DMS114 treated with DMSO at 0.1 percent for 48 hours (cell line): ENCODE data around the gene PLIN4.

Experiments
- DNase-seq: peaks from one replicate; lab custom pipeline; 2025; ENCODE audit not compliant: unreplicated experiment; lab: John Stamatoyannopoulos, UW

The PLIN4 gene

GRCh38 chr19:4507804-4508203, 10.5 kb downstream of the PLIN4 start:
- no peak for DNase-seq

GRCh38 chr19:4507150-4507452, 11.2 kb downstream of the PLIN4 start:
- DNase-seq, result no peak

- DNase-seq, result no peak
Observed at GRCh38 chr19:4506449-4507149, 11.7 kb downstream of the PLIN4 start.

GRCh38 chr19:4505570-4506448, 12.5 kb downstream of the PLIN4 start:
- no peak for DNase-seq

GRCh38 chr19:4504891-4505569, 13.3 kb downstream of the PLIN4 start:
- DNase-seq, result no peak

GRCh38 chr19:4504297-4504701, 14.0 kb downstream of the PLIN4 start:
- no peak for DNase-seq

- no peak for DNase-seq
Observed at GRCh38 chr19:4503825-4504170, 14.5 kb downstream of the PLIN4 start.

- DNase-seq, result no peak
Observed at GRCh38 chr19:4503132-4503824, 15.0 kb downstream of the PLIN4 start.

- no peak for DNase-seq
Observed at GRCh38 chr19:4502282-4503131, 15.8 kb downstream of the PLIN4 start.

- DNase-seq, result no peak
Observed at GRCh38 chr19:4501691-4502090, 16.6 kb downstream of the PLIN4 start.

- no peak for DNase-seq
Observed at GRCh38 chr19:4500841-4501591, 17.3 kb downstream of the PLIN4 start.

GRCh38 chr19:4499855-4500254, 18.4 kb downstream of the PLIN4 start:
- DNase-seq, result no peak

- no peak for DNase-seq
Observed at GRCh38 chr19:4499318-4499717, 19.0 kb downstream of the PLIN4 start.

- no peak for DNase-seq
Observed at GRCh38 chr19:4498694-4499093, 19.6 kb downstream of the PLIN4 start.

GRCh38 chr19:4497770-4498389, 20.4 kb downstream of the PLIN4 start:
- no peak for DNase-seq

- DNase-seq, result no peak
Observed at GRCh38 chr19:4496304-4496703, 22.0 kb downstream of the PLIN4 start.

GRCh38 chr19:4495471-4495870, 22.8 kb downstream of the PLIN4 start:
- no peak for DNase-seq

GRCh38 chr19:4494691-4495064, 23.6 kb downstream of the PLIN4 start:
- no peak for DNase-seq

- no peak for DNase-seq
Observed at GRCh38 chr19:4493929-4494690, 24.2 kb downstream of the PLIN4 start.
